Mesothelial cell of epicardium (in vitro differentiated cells): ENCODE data around the gene PDHX. TPM values are rescaled to one million over a fixed set of nuclear protein-coding genes. Genes with fewer than 3 reads are reported as not detected.

Experiments used
- DNase-seq, 2 experiments: peaks; one replicate each; pipeline ENCODE4 v3.0.0; 2021; ENCODE audit warnings: low spot score in 2 of 2; ENCODE audit not compliant: unreplicated experiment in 2 of 2
- H3K27ac Mint-ChIP-seq: 2 replicates; pipeline ENCODE4 v1.8.0; 2021; ENCODE audit warnings: mixed read lengths
- H3K27me3 Mint-ChIP-seq: 2 replicates; pipeline ENCODE4 v1.8.0; 2021; ENCODE audit warnings: low read depth, mixed read lengths
- H3K36me3 Mint-ChIP-seq: 2 replicates; pipeline ENCODE4 v1.8.0; 2021; ENCODE audit warnings: mixed read lengths
- H3K4me1 Mint-ChIP-seq: 2 replicates; pipeline ENCODE4 v1.8.0; 2021; ENCODE audit warnings: mixed read lengths
- H3K4me3 Mint-ChIP-seq: 2 replicates; pipeline ENCODE4 v1.8.0; 2021; ENCODE audit warnings: mild to moderate bottlenecking, moderate library complexity, mixed read lengths
- H3K9me3 Mint-ChIP-seq: 2 replicates; pipeline ENCODE4 v1.8.0; 2021; ENCODE audit warnings: mixed read lengths
- total RNA-seq: library from RNA; stranded (reverse); gene quantifications from 3 replicates; pipeline ENCODE4 v1.2.1, GENCODE V29; 2021
- TF ChIP-seq, protein P1 (sequence below): fragments of 200-600 bp; sonication (generic); IDR thresholded peaks from one replicate; pipeline ENCODE4 v1.5.0; 2021; ENCODE audit warnings: antibody characterized with exemption; ENCODE audit not compliant: unreplicated experiment

Gene PDHX
- total RNA-seq, 1 donor from 2014 or later: 43.0 TPM

DNA sequence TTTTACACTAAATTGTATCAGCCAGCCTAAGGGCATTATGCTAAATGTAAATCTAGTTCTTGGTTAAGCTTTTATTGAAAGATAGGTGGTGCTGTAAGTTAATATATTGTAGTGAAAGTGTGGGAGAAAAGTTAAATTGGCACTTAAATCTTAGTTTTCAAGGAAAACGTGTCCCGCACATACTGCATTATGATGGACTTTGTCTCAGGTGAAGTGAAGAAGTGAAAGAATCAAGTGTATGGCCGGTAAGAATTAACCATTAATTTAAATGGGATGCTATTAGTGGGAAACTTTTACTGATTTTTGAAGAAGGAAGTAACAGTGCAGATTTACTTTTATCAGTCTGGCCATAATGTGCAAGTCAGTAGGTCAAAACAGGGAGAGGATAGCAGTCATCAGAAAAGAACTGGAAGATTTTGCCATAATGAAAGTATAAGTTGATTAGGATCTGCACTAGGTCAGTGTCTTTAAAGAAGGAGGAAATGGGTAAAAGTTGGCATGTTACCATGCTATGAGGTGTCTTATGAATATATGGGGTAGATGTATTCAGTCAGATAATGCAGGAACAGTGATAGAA, 81.6 kb downstream of the PDHX start:
- Mint-ChIP-seq H3K9me3 (no peaks in the 10 kb centered on the region), H3K4me1 (no peaks in the 10 kb centered on the region), H3K27me3 (no peaks in the 10 kb centered on the region), H3K36me3 (no peaks in the 10 kb centered on the region), H3K27ac (no peak overlapping the region), H3K4me3 (no peak overlapping the region)
- TF ChIP-seq, protein P1, sequence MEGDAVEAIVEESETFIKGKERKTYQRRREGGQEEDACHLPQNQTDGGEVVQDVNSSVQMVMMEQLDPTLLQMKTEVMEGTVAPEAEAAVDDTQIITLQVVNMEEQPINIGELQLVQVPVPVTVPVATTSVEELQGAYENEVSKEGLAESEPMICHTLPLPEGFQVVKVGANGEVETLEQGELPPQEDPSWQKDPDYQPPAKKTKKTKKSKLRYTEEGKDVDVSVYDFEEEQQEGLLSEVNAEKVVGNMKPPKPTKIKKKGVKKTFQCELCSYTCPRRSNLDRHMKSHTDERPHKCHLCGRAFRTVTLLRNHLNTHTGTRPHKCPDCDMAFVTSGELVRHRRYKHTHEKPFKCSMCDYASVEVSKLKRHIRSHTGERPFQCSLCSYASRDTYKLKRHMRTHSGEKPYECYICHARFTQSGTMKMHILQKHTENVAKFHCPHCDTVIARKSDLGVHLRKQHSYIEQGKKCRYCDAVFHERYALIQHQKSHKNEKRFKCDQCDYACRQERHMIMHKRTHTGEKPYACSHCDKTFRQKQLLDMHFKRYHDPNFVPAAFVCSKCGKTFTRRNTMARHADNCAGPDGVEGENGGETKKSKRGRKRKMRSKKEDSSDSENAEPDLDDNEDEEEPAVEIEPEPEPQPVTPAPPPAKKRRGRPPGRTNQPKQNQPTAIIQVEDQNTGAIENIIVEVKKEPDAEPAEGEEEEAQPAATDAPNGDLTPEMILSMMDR: peak; percentile 25
- no peak for DNase-seq

DNA sequence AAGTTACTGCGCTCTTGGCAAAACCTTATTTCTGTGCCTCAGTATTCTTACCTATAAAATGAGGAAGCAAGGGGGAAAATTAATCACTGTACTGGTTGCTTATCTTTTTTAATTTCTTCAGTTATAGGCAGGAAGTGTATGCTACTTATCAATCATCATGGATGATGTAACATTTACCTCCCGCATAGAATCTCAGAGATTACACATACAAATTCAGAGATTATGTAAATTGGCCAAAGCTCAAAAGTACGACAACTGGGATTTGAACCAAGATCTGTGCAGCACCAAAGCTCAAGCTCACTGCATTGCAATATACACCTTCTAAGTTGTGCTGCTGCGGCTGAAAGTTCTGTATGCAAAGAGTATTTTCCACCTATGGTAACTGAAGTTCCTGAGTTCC, 83.0 kb downstream of the PDHX start:
- TF ChIP-seq, protein P1: no peak
- H3K27me3 Mint-ChIP-seq: no peaks in the 10 kb centered on the region
- DNase-seq: no peak
- no peaks in the 10 kb centered on the region for H3K9me3 Mint-ChIP-seq
- H3K27ac Mint-ChIP-seq: no peak overlapping the region
- no peak overlapping the region for H3K4me3 Mint-ChIP-seq
- H3K4me1 Mint-ChIP-seq: no peaks in the 10 kb centered on the region
- H3K36me3 Mint-ChIP-seq: no peaks in the 10 kb centered on the region

DNA sequence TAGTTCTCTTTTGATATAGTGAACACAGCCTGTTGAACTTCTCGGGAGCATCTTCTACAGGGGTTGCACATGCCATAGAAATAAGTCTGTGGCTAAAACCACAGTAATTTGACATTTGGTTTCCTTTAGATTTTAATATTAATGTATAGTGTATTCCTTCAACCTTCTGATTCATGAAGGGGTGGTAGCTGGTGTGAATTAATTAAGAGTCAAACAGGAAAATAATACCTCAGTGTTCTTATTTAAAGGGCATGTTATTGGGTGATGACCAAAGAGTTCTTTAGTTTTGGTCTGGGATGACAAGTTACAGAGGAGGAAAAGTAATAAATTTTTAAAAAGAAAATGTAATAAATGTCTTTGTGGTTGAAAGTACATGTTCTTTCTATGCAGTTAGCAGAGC, 86.8 kb downstream of the PDHX start:
- Mint-ChIP-seq H3K27me3 (no peaks in the 10 kb centered on the region), H3K9me3 (no peaks in the 10 kb centered on the region), H3K4me1 (no peaks in the 10 kb centered on the region), H3K4me3 (no peak overlapping the region), H3K36me3 (no peaks in the 10 kb centered on the region), H3K27ac (no peak overlapping the region)
- DNase-seq: no peak
- TF ChIP-seq, protein P1: no peak

DNA sequence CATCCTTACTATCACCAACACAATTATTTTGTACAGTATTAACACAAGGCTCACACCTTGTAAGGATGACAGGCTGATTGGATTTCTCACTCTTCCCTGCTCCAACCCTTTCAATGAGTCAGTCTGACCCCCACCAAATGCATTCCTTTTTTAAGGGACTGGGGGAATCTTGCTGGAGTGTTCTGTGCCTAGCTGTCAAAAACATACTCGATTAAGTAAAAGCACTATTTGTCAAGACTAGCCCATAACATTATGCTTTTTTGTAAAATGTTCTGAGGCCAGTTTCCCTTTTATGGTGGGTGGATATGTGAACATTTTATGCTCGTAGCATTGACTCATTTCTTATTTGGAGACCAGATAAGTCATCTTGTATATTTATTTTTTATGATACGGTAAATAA, 87.2 kb downstream of the PDHX start:
- Mint-ChIP-seq H3K9me3 (no peaks in the 10 kb centered on the region), H3K27ac (no peak overlapping the region), H3K36me3 (no peaks in the 10 kb centered on the region), H3K27me3 (no peaks in the 10 kb centered on the region), H3K4me3 (no peak overlapping the region), H3K4me1 (no peaks in the 10 kb centered on the region)
- DNase-seq: no peak
- TF ChIP-seq, protein P1: no peak

DNA sequence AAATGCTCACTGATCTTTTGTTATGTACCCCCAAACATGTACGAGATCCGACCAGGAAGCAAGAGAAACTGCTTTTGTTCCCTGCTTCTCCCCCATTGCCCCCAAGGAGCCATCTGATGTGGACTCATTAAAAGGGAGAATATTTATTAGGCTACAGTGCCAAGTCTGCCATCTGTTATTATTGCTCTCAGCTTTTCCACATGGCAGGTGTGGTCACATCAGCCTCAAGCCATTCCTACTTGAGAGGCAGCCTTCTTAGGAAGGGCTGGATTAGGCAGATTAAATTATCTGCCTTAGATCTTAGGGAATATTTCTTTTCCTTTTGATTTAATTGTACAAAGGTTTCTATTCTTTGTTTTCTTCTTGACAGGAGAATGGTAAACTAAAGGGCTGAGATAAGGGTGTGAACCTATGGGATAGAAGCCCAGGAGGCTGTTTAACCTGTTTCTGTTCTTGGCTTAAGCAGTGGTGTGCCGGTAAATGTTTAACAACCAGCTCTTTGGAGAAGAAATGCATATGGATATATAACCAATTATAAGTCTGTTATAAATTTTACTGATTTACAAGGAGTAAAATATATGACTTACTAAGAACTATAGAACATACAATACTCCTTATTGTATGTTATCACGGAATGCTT, 88.8 kb downstream of the PDHX start:
- Mint-ChIP-seq H3K4me1 (no peaks in the 10 kb centered on the region), H3K36me3 (no peaks in the 10 kb centered on the region), H3K27ac (no peak overlapping the region), H3K4me3 (no peak overlapping the region), H3K27me3 (no peaks in the 10 kb centered on the region), H3K9me3 (no peaks in the 10 kb centered on the region)
- TF ChIP-seq, protein P1: no peak
- no peak for DNase-seq
